Measurements from ENCODE around the gene FALEC.

DNA sequence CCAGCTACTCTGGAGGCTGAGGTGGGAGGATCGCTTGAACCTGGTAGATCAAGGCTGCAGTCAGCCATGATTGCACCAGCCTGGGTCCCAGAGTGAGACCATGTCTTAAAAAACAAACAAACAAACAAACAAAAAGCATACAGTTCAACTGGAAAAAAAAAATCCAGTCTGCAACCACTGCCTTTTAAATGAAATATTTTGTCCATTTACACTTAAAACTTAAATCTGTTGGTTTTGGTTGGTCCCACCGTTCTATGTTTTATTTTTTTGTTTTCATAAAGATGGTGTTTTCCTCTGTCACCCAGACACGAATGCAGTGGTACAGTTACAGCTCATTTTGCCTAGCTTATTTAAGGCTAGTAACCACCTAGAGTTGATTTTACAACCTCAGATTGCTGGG is 9.8 kb downstream of the FALEC start:
- TF ChIP-seq ZNF274 (IDR thresholded peaks at IDR 0.05; ENCODE audit: low read depth, low read length) (no peak), YY1 (IDR thresholded peaks at IDR 0.05; ENCODE audit: insufficient read depth, insufficient read length) (no peak), SUZ12 (IDR thresholded peaks at IDR 0.05; ENCODE audit: extremely low read depth, insufficient read depth, insufficient read length) (no peak)
